Fibroblast of the aortic adventitia (primary cell): ENCODE results near the gene NIBAN1. TPM values are rescaled to one million over a fixed set of nuclear protein-coding genes. Genes with fewer than 3 reads are reported as not detected.
A peak's percentile ranks its signal among the peaks of the same experiment; 100 is the strongest.

Source experiments
- DNase-seq: peaks from one replicate; pipeline ENCODE4 v3.0.0-alpha.2; 2010; ENCODE audit warnings: low read depth
- H3K4me3 ChIP-seq: 2 replicates; pipeline ENCODE4 v1.5.1; 2011; ENCODE audit warnings: low read depth, mild to moderate bottlenecking, control low read depth, low read length, moderate library complexity
- CTCF ChIP-seq: IDR thresholded peaks from 2 replicates; pipeline ENCODE4 v1.5.1; 2011; ENCODE audit warnings: mild to moderate bottlenecking, low read length, control low read depth, inconsistent platforms; ENCODE audit not compliant: insufficient read depth
- total RNA-seq: library from RNA; depleted of rRNA; stranded (reverse); fragments of >200 nt; gene quantifications from 2 replicates; pipeline ENCODE4 v1.2.3, GENCODE V29; 2012; ENCODE audit warnings: low replicate concordance

Gene NIBAN1
- 121 and 131 TPM in 2 replicates for total RNA-seq

- peak; percentile 66 for DNase-seq
- TF ChIP-seq CTCF, result no peak
- peak within 1 kb of the TSS; percentile 68 for H3K4me3 ChIP-seq
Observed at GRCh38 chr1:184974056-184974836, at the start of gene NIBAN1. NIBAN1 (minus strand) TSS chr1:184974508; CDS start chr1:184974356, 152 bp downstream.

- no peak overlapping the region for H3K4me3 ChIP-seq
- no peak for TF ChIP-seq CTCF
Observed at GRCh38 chr1:185017966-185018365, 43.7 kb upstream of the NIBAN1 start.

GRCh38 chr1:185017338-185017737, 43.0 kb upstream of the NIBAN1 start:
- DNase-seq, result peak; percentile 82
- TF ChIP-seq CTCF, result no peak
- H3K4me3 ChIP-seq, result no peak overlapping the region

More at GRCh38 chr1:185017966-185018365, 43.7 kb upstream of the NIBAN1 start:
- DNase-seq, result no peak

- no peak overlapping the region for H3K4me3 ChIP-seq
- no peak for TF ChIP-seq CTCF
- DNase-seq, result peak; percentile 6
Observed at GRCh38 chr1:185016880-185017279, 42.6 kb upstream of the NIBAN1 start.

- DNase-seq, result no peak
- TF ChIP-seq CTCF, result no peak
- H3K4me3 ChIP-seq, result no peak overlapping the region
Observed at GRCh38 chr1:185015631-185016030, 41.3 kb upstream of the NIBAN1 start.

- no peak for DNase-seq
- TF ChIP-seq CTCF, result no peak
- H3K4me3 ChIP-seq, result no peak overlapping the region
Observed at GRCh38 chr1:185014941-185015340, 40.6 kb upstream of the NIBAN1 start.

- TF ChIP-seq CTCF, result no peak
- H3K4me3 ChIP-seq, result no peak overlapping the region
- DNase-seq, result no peak
Observed at GRCh38 chr1:185010361-185010760, 36.1 kb upstream of the NIBAN1 start.
